Calu3 (cell line): ENCODE results near the gene C2CD3. TPM values are rescaled to one million over a fixed set of nuclear protein-coding genes. Genes with fewer than 3 reads are reported as not detected.

ENCODE experiments used
- BruUV-seq: library from RNA; stranded (reverse); fragments of 400-500 nt; replicated peaks from 2 replicates; lab custom pipeline; 2021; lab: Mats Ljungman, UMichigan
- CTCF ChIA-PET: fragments of 300-600 bp; sonication (Branson Sonifier 250); formaldehyde crosslinking; loops from one replicate; lab custom pipeline; 2022; ENCODE audit warnings: antibody characterized with exemption; lab: Charles Lee
- DNase-seq: peaks from one replicate; pipeline ENCODE4 v3.0.0; 2022
- H3K27ac Mint-ChIP-seq: one replicate; pipeline ENCODE4 v1.8.0; 2022; ENCODE audit warnings: mixed read lengths; ENCODE audit not compliant: unreplicated experiment
- H3K27me3 Mint-ChIP-seq: one replicate; pipeline ENCODE4 v1.8.0; 2022; ENCODE audit warnings: mixed read lengths; ENCODE audit not compliant: unreplicated experiment
- H3K36me3 Mint-ChIP-seq: one replicate; pipeline ENCODE4 v1.8.0; 2022; ENCODE audit warnings: mild to moderate bottlenecking, moderate library complexity, mixed read lengths; ENCODE audit not compliant: insufficient read depth, unreplicated experiment
- H3K4me1 Mint-ChIP-seq: one replicate; pipeline ENCODE4 v1.8.0; 2022; ENCODE audit warnings: mild to moderate bottlenecking, low read depth, mixed read lengths; ENCODE audit not compliant: unreplicated experiment
- H3K4me3 Mint-ChIP-seq: one replicate; pipeline ENCODE4 v1.8.0; 2022; ENCODE audit warnings: mild to moderate bottlenecking, low read depth, moderate library complexity, mixed read lengths; ENCODE audit not compliant: unreplicated experiment
- H3K9me3 Mint-ChIP-seq: one replicate; pipeline ENCODE4 v1.8.0; 2022; ENCODE audit warnings: low read depth, mixed read lengths; ENCODE audit not compliant: unreplicated experiment
- CTCF ChIP-seq: fragments of 200-600 bp; IDR thresholded peaks from one replicate; pipeline ENCODE4 v1.8.0; 2022; ENCODE audit warnings: antibody characterized with exemption; ENCODE audit not compliant: unreplicated experiment
- intact Hi-C: fragments of 100-400 bp; cut with micrococcal nuclease; formaldehyde crosslinking; loops from one replicate; pipeline ENCODE4 v1.10.0; 2022; ENCODE audit not compliant: unreplicated experiment
- total RNA-seq: library from RNA; stranded (reverse); gene quantifications from 2 replicates; pipeline ENCODE4 v1.2.3, GENCODE V29; 2022

The C2CD3 gene
- total RNA-seq, 1 experiment from 2014 or later = 26.9 TPM

GRCh38 chr11:74018331-74019005, 152.3 kb downstream of the C2CD3 start:
- Mint-ChIP-seq H3K9me3 (no peaks in the 10 kb centered on the region), H3K36me3 (no peaks in the 10 kb centered on the region), H3K27ac (no peak overlapping the region), H3K4me1 (no peaks in the 10 kb centered on the region), H3K4me3 (no peak overlapping the region), H3K27me3 (no peaks in the 10 kb centered on the region)
- intact Hi-C loops = no loop called here
- DNase-seq = peak; percentile 79
- TF ChIP-seq CTCF = no peak
- CTCF ChIA-PET = interaction anchor here (0.8 to 1.6 kb wide), 2 partner anchors 8 to 12 kb away, joined by 3 to 5 read pairs; no protein-coding TSS in a partner anchor
- BruUV-seq = no TSS peak

GRCh38 chr11:74017631-74018030, 153.2 kb downstream of the C2CD3 start:
- intact Hi-C loops = no loop called here
- H3K36me3 Mint-ChIP-seq = no peaks in the 10 kb centered on the region
- no TSS peak for BruUV-seq
- no peak for DNase-seq
- no peak overlapping the region for H3K4me3 Mint-ChIP-seq
- CTCF ChIA-PET = interaction anchor here (1.6 kb wide), 1 partner anchor 13 kb away, joined by 3 read pairs; no protein-coding TSS in a partner anchor
- no peak for TF ChIP-seq CTCF
- no peaks in the 10 kb centered on the region for H3K27me3 Mint-ChIP-seq
- H3K4me1 Mint-ChIP-seq = no peaks in the 10 kb centered on the region
- no peaks in the 10 kb centered on the region for H3K9me3 Mint-ChIP-seq
- no peak overlapping the region for H3K27ac Mint-ChIP-seq

GRCh38 chr11:74015919-74016684, 154.7 kb downstream of the C2CD3 start:
- Mint-ChIP-seq H3K4me3 (no peak overlapping the region), H3K4me1 (no peaks in the 10 kb centered on the region), H3K27me3 (no peaks in the 10 kb centered on the region), H3K27ac (no peak overlapping the region), H3K9me3 (no peaks in the 10 kb centered on the region), H3K36me3 (peaks cover 3% of the 10 kb centered on the region)
- BruUV-seq = no TSS peak
- intact Hi-C loops = no loop called here
- CTCF ChIA-PET = no interaction called here
- no peak for DNase-seq
- no peak for TF ChIP-seq CTCF

GRCh38 chr11:74014880-74015279, 155.9 kb downstream of the C2CD3 start:
- Mint-ChIP-seq H3K27me3 (no peaks in the 10 kb centered on the region), H3K4me1 (no peaks in the 10 kb centered on the region), H3K27ac (no peak overlapping the region), H3K9me3 (no peaks in the 10 kb centered on the region), H3K4me3 (no peak overlapping the region), H3K36me3 (peaks cover 5% of the 10 kb centered on the region)
- intact Hi-C loops = no loop called here
- CTCF ChIA-PET = no interaction called here
- no peak for DNase-seq
- TF ChIP-seq CTCF = no peak
- BruUV-seq = no TSS peak
